Skeletal muscle cell (primary cell): Measurements from ENCODE around the gene LYPLA2.
"Not testable (repeated sequence)": the region's sequence is repeated elsewhere in the genome, so short reads cannot be mapped to it uniquely, and the experiment has no call there.

Source experiments
- DNase-seq: peaks from one replicate; pipeline ENCODE4 v3.0.0-alpha.2; 2010; ENCODE audit warnings: low read depth
- H3K4me3 ChIP-seq: 2 replicates; pipeline ENCODE4 v1.5.1; 2011; ENCODE audit warnings: low read depth, mild to moderate bottlenecking, control low read depth, low read length, moderate library complexity

The LYPLA2 gene

DNA sequence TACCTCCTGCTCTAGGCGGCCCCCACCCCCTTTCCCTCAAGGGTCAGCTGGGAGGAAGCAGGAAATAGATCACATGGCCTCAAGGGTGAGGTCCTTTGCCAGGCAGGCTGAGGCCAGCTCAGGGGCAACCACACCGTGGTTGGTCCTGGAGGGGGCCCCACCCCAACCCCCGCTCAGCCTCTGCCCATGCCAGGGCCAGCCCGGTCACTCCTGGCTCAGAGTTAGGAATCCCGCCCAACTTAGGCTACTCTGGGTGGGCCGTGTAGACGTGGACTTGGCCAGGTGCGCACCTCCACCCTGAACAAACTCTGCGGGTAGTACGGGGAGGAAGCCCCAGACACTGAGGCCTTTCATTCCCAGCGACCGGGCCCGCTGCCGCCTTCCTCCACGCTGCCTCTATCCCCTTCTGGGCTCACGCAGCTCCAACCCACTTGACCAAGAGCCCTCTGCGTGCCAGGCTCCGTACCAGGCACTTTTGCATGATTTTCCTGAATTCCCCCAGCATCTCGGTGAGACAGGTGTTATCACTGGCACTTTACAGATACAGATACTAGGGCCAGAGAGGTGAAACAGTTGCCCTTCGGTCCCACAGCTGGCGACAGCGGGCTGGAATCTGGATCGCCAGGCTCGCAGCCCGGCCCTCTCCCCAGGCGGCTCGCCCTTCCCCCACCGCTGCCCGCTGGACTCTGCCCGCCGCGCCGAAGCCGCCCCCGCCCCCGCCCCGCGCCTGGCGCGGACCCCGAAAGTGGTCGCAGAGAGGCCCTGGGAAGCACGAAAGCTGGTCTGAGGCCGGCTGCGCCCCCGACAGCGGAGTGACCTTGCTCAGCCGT, 8.8 kb downstream of the LYPLA2 start:
- DNase-seq: no peak
- peak overlapping the region; percentile 86 for H3K4me3 ChIP-seq

DNA sequence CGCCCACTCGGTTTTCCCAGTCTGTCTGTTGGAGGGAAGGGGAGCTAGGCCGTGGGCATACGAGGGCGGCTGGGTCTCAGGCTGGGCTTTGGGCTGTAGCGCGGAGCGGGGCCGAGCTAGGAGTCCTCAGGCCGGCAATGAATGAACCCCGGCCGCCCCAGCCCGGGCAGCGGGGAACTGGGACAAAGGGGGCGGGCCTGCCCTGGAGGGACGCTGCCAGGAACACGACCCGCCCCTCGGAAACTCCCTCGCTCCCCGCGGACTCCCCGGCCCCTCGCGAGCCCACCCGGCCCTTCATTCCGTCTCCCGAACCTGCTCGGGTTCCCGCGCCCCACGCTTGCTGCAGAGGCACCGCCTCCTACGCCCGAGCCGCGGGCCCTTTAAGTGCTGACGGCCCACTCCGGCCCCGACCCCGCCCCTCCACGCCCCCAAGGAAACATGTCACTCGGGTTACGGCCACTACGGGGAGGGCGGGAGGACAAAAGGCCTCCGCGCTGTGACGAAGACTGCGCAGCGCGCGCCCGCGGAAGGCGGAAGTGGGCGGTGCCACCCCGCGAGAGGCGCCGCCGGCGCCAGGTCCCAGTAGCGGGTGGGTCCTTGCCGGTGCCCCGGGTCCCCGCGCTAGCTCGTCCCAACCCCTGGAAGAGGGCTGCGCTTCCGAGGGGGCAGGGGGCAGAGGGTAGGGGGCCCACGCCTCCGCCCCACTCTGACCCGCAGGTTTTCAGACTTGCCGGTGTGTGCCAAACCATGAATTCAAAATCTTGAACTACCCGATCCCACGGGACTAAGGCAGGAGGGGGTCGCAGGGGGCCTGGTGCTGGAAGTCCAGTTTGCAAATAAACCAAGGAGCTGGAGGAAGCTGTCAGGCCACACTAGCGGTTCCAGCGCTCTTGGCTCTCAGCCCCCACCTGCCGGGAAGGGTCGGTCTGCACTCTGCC, 9.7 kb downstream of the LYPLA2 start, which contains the start of gene GALE:
GALE (minus strand) TSS at position 355 of the 938 bp plus-strand sequence. CDS start 1,747 bp downstream, outside the sequence.
- DNase-seq: peak; percentile 83
- peak within 1 kb of the TSS; percentile 86 for H3K4me3 ChIP-seq

DNA sequence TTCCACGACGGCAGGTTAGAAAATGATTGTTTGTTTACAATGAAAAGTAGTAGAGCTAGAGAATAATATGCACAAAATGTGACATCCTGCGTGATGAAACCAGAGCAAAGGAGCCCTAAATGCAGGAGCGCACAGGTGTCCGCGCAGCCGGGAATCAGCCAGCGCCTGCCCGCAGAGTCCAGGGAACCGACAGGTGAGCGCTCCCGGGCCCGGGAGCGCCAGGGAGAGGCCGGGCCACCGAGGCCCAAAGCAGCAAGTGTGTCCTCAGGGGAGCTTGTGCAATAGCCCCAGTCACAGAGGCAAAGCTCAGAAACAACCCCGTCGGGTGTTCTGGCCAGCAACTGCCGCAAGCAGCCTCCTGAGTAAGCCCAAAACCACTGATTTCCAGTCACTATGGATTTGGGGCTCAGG, 10.4 kb downstream of the LYPLA2 start:
- DNase-seq: no peak
- H3K4me3 ChIP-seq: peak overlapping the region; percentile 86

DNA sequence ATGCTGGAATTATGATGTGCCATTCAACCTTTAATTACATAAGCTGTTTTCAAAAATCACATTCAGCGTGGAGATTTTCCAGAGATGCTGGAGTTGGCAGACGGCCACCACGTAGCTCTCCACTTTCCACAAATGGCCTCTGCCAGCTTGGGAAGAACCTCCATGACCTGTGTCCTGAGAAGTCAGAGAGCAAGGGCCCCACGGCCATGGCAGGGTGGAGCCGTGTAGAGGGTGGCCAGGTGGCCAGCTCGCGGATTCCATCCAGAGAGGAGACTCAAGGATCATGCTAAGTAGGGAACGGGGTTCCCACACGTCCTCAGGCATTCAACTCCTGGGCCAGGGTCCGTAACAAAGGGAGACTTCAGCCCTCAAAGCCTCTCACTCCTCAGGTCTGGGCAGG, 10.9 kb downstream of the LYPLA2 start:
- no peak overlapping the region for H3K4me3 ChIP-seq
- no peak for DNase-seq

DNA sequence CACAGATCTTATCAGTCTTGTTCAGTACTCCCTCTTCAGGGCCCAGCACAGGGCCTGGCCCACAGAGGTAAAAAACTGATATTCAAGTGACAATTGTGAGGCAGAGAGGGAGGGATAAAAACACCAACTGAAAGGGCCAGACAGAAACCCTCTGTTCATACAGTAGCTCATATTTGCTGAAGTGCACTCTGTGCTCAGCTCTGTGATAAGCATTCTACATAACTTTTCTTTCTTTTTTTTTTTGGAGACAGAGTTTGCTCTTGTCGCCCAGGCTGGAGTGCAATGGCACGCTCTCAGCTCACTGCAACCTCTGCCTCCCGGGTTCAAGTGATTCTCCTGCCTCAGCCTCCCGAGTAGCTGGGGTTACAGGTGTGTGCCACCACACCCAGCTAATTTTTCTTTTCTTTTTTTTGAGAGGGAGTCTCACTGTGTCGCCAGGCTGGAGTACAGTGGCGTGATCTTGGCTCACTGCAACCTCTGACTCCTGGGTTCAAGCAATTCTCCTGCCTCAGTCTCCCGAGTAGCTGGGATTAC, 11.9 kb downstream of the LYPLA2 start:
- H3K4me3 ChIP-seq, DNase-seq: not testable (repeated sequence)

DNA sequence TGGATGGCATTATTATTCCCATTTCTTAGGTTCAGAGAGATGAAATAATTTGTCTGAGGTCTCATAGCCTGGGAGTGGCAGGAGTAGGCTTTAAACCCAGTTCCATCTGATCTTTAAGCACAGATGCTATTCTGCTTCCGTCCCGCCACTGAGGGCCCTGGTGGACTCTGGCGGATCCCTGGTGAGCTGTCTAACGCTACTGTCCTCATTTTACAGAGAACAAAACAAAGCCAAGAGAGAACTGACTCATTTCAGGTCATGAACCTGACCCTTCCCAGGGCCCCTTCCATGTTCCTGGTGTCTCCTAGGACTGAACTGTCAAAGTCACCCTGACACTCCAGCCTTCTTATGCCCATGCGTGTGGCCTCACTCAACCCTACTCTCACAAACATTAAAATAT, 12.7 kb downstream of the LYPLA2 start:
- no peak overlapping the region for H3K4me3 ChIP-seq
- DNase-seq: no peak

DNA sequence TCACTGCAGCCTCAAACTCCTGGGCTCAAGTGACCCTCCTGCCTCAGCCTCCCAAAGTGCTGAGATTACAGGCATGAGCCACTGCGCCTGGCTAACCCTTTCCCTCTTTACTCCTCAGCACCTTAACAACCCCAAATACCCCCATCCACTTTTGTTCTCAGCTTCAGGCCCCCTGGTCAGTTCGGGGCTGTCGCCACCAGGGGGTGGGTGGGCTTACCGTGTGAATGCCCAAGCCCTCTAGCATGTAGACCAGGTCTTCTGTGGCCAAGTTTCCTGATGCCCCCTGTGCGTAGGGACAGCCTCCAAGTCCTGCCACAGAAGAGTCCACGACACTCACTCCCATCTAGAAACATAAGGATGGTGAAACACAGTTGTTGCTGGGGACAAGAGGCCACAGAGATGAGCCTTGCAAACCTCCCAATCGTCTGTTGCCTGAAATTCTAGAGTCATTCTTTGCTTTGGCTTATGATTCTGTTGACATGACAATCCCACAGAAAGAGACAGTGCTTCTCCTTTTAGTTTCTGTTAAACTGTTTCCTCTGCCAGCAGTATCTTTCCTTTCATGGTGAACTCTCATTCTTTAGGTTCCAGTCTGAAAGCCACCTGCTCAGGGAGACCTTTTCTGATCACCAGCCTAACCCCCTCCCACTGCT, 13.4 kb downstream of the LYPLA2 start:
- no peak for DNase-seq
- H3K4me3 ChIP-seq: no peak overlapping the region

DNA sequence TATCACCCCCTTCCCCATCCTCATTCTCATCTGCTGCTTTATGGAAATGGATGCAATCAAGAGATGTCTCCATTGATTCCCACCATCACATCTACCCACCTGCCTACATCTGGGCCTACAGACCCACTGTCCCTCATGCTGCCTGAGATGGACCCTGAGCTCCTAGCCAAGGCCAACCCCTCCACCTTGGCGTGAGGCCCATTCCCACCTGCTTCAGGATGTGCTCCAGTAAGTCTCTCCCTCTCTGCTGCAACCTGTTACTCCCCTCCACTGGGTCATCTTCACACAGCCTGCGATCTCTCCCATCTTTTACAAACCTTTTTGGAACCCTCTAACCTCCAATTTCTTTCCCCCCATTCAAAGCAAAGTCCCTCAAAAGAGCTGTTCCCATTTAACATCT, 14.1 kb downstream of the LYPLA2 start:
- no peak for DNase-seq
- no peak overlapping the region for H3K4me3 ChIP-seq

DNA sequence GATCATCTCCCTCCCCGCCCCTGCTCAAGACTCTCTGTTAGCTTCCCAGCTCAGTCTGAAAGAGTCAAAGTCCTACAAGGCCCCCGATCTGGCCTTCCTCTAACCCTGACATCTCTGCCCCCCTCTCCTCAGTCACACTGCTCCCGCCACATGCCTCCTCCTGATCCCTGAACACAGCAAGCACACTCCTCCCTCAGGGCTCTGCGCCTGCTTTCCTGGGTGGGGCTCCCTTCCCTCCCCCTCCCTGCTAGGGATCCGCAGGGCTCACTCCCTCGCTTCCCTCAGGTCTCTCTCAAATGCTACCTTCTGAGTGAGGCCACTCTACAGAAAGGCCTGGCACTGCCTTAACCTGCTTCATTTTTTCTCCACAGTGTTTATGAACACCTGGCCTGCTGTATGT, 15.3 kb downstream of the LYPLA2 start:
- H3K4me3 ChIP-seq: no peak overlapping the region
- DNase-seq: no peak

DNA sequence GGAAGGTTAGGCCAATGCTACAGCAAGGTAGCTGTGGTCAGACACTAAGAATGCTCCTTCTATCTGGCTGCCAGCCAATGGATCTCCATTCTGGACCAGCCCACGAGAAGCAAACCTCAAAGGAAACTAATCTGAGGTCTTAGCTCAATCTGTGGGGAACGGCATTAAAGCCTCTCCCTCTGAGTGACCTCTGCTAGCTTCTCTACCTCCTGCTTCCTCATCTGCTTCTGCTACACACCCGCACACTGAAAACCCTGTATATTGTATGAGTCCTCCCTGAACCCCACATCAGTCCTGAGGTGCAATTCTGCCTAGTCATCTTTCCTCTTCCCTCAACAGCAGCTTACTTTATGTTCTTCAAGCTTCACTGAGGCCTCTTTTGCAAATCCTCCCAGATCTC, 16.5 kb downstream of the LYPLA2 start:
- no peak overlapping the region for H3K4me3 ChIP-seq
- DNase-seq: no peak

DNA sequence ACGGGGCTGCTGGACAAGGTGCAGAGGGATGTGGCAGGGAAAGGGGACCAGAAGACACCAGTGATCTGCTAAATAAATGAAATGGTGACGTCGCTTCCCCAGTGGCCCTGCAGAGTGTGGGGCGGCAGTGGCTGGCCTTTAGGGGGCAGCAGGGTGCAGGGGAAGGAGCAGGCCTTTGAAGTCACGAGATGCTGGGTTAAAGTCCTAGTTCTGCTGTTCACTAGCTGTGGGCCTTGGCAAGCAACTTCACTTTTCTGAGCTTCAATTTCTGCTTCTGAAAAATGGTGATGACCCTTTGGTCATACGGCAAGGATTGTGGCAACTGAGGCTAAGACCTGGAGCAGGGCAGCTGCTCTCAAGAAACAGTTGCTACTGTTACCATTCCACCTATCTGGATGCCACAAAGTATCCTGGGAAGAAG, 18.8 kb downstream of the LYPLA2 start:
- DNase-seq: no peak
- no peak overlapping the region for H3K4me3 ChIP-seq

DNA sequence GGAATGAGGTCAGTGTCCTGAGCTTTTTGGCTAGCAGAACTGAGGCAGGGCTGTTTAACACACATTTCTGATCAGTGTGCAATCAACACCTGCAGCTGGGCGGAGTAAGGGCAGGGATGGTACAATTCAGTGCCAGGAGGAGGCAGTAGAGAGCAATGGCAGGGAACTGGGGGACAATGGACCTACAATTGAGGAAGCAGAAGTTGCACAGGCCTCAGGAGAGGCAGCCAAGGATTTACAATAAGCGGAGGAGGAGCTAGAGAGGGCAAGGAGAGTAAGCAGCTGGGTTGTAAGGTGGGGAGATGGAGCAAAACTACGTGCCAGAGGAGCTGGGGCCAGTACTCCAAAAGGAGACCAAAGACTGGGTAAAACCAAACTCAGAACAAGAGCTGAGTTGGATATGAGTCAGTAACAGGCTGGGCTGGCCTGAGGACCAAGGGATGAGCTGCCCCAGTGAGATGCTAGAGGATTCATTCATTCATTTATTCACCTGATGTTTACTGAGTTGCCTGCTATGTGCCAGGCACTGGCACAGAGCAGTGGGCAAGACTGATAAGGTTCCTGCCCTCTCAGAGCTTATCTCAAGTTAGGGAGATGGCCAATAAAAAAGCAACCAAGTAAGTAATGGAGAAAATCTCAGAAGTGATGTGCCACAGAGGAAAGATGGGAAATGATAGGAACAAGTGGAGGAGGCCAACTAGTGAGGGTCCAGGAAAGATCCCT, 20.0 kb downstream of the LYPLA2 start:
- H3K4me3 ChIP-seq: no peak overlapping the region
- DNase-seq: no peak

DNA sequence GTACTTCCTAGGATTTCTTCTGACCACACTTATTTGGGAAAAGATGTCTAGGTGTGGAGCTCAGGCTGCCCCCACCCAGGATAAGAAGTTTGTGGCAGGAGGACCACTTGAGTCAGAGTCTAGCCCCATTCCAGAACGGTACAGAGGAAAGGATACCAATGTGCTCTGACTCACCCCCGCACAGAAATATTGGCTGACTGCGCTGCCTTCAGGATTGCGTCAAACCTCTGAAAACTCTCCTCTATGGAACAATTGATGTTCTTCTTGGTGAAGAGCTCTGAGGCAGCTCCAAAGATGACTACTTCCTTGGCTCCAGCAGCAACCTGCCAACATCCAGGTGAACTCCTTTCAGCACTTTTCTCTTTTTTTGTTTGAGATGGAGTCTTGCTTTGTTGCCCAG, 23.1 kb downstream of the LYPLA2 start:
- DNase-seq: no peak
- no peak overlapping the region for H3K4me3 ChIP-seq

DNA sequence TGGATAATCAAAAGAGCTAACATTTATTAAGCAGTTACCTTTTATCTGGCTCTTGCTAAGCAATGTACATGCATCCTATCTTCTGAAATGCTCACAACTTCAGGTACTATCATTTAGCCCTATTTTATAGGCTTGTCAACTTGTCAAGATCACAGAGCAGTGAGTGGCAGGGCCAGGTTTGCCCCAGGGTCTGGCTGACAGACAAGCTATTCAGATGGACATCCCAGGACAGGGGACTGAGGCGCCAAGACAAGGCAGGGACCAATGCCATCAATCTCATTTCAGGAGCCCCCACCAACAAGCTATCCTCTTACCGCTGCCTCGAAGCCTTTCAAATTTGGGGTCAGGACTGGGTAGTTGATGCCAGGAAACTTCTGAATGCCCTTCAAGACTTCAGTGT, 25.4 kb downstream of the LYPLA2 start:
- no peak for DNase-seq
- H3K4me3 ChIP-seq: no peak overlapping the region

DNA sequence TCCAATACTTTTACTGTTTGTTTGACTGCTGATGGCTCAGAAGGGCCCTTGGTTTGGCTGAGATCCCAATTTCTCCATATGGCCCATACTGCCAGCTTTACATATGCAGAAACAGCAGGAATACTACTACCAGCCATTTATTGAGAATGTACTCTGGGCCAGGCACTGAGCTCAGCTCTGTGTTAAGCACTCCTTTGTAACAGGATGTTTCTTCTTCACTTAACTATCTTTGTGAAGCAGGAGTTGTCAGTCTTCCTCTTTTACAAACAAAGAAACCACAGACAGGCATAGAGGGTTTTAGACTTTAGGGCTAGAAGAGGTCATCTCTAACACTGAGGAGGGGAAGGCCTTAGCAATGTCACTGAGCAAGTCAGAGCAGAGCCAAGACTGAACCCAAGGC, 26.0 kb downstream of the LYPLA2 start:
- no peak for DNase-seq
- no peak overlapping the region for H3K4me3 ChIP-seq

DNA sequence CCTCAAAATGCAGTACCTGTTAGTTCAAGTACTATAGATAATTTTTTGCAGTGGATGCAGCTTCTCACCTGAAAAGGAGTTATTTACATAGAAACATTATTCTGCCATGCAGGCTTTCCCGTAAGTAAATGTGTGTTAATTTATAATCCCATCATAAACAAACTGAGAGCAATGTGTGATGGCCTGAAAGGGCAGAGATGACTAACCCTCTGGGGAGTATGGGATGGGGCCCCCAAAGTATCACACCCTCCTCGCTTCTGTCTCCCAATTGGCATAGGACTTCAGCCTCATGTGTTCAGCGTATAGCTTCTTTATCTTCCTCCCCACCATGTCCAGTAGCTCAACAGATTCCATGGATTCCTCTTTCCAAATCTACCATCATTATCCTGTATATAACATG, 26.7 kb downstream of the LYPLA2 start:
- no peak overlapping the region for H3K4me3 ChIP-seq
- no peak for DNase-seq

DNA sequence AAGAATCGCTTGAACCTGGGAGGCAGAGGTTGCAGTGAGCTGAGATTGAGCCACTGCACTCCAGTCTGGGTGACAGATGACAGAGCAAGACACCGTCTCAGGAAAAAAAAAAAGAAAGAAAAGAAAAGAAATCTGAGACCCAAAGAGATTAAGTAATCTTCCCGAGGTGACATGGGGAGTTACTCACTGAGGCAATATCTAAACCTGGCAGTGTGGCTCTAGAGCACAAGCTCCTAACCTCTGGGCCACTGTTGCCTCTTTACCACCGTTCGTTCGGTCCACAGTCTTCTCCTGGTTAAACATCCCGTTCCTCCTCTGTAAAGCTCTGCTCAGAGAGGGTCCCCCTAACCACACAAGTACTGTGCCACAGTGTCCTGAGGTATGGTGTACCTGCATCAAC, 32.8 kb downstream of the LYPLA2 start:
- H3K4me3 ChIP-seq: peak overlapping the region; percentile 99

DNA sequence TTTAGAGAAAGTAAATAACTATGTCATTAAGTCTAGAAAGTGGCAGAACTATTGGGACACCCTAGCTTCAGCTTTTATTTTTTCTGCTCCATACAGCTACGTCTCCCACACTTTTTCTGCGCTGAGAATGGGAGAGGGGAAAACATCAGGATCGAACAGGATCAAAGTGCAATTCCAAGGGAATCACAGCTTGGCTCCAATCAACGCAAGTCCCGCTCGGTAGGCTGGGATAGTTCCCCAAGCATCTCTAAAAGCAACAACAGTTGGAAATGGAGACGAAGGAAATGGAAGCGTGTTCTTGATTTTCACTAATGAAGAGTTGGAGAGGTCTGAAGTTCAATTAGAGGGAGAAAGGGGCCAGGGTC, 33.7 kb downstream of the LYPLA2 start:
- DNase-seq: no peak
- H3K4me3 ChIP-seq: peak overlapping the region; percentile 99

More for the DNA sequence above, 32.8 kb downstream of the LYPLA2 start:
- DNase-seq: no peak
